ENCODE data around the gene FIGNL1.

Gene FIGNL1, protein sequence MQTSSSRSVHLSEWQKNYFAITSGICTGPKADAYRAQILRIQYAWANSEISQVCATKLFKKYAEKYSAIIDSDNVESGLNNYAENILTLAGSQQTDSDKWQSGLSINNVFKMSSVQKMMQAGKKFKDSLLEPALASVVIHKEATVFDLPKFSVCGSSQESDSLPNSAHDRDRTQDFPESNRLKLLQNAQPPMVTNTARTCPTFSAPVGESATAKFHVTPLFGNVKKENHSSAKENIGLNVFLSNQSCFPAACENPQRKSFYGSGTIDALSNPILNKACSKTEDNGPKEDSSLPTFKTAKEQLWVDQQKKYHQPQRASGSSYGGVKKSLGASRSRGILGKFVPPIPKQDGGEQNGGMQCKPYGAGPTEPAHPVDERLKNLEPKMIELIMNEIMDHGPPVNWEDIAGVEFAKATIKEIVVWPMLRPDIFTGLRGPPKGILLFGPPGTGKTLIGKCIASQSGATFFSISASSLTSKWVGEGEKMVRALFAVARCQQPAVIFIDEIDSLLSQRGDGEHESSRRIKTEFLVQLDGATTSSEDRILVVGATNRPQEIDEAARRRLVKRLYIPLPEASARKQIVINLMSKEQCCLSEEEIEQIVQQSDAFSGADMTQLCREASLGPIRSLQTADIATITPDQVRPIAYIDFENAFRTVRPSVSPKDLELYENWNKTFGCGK

DNA sequence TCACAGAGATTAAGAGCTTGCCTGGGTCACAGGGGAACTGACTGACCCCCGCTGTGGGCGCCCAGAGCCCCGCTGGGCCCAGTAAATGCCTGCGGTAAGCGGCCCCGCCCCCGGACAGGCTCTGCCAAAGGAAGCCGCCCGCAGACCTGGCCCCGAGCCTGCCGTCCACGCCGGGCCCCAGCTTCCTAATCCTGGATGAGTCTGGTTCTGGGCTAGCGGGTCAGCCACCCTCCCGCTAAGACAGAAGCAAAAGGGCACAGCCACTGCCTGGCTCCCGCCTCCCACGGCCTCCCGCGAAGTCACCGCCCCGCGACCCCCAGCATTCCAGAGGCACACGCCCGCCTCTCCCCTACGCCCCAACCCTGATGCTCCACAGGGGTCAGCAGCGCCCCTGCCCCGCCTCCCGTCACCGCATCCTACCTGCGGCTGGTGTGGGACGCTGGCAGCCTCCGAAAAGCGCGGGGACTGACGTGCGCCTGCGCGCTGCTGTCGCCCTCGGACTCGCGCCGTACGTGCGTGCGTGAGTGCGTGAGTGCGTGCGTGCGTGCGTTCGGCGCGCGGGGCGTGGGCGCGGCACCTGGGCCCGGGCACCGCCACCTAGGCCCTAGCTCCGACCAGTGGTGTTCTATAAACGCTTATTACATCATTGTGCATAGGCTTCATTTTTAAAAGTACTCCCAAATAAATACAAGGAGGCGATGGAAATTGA lies at the start of gene FIGNL1:
Gene FIGNL1, minus strand, starts transcription at position 470 of the 709 bp plus-strand sequence. CDS start 3,063 bp downstream, outside the sequence.
- peak; percentile 62 for DNase-seq (ENCODE audit: low read depth)

DNA sequence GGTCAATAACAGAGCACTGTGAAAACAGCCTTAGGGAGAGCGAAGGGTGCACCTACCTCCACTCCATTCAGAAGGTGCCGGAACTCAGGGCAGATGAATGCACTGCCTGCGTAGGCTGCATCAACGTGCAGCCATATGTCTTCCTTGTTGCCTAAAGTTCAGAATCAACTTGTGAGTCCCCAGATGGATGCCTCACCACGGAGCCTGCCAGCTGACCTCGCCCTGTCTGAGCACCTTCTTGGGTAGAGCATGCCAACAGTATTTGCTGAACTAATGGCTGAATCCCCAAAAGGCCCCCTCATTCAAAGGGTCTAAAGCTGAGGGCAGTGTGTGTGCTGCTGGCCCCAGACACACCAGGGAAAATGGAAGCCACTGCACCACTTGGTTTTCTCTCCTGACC lies 48.9 kb upstream of the FIGNL1 start:
- no peak for DNase-seq (ENCODE audit: low read depth)

DNA sequence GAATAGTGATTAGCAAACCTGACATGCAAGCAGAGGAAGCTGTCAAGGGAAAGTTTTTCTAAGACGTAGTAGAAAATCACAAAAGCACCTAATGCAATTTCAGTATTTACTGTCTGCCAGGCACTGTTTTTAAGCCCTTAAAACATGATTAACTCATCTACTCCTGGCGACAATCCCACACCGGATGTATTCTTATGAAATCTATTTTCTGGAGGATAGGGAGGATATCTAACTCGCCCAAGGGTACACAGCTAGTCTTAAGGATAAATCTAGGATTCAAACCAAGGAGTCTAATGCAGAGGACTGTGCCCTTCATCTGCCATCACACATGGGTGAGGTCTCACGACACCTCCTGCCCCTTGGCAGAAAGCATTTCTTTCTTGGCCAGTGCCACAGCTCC lies 47.8 kb upstream of the FIGNL1 start:
- DNase-seq (ENCODE audit: low read depth), result no peak

DNA sequence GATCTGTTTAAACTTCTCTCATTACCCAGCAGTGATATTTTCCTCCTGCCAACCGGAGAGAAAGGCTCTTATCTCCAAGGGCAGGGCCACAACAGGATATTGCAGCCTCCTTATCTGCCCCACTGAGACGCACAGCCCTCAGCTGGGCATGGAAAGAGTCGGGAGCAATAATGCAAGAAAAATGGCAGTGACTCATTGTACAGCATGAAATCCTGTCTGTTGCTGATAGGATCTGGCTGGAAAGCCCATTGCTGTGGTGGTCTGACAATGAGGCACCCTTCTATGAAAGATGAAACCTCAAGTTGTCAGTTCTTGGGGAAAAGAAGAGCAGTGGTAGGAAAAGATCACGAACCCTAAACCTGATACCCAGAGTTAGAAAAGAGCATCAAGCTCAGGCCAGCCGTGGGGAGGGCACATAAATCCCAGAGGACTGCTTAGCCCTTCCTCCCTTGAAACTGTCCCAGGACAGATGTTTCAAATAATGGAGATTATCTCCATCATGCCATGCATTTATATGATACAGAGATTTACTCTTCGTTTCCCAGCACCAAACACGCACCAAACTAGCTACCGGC lies 47.0 kb upstream of the FIGNL1 start:
- no peak for DNase-seq (ENCODE audit: low read depth)

DNA sequence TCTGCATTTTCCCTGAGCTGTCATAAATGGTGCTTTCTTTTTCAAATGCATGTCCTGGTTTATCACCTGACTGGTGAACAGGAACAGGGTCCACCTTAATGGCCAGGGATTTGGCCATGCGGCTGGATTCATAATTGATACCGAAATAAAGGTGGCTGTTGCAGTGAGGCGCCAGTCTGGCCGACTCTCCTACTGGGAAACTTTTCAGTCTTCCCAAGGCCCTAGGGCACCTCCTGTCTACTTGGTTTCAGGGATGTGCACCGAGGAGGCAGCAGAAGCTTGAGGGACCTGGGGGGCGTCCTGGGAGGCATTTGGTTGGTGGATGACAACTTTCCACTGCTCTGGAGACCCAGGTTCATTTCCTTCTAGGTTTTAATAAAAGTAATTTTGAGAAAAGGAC lies 46.4 kb upstream of the FIGNL1 start:
- no peak for DNase-seq (ENCODE audit: low read depth)

DNA sequence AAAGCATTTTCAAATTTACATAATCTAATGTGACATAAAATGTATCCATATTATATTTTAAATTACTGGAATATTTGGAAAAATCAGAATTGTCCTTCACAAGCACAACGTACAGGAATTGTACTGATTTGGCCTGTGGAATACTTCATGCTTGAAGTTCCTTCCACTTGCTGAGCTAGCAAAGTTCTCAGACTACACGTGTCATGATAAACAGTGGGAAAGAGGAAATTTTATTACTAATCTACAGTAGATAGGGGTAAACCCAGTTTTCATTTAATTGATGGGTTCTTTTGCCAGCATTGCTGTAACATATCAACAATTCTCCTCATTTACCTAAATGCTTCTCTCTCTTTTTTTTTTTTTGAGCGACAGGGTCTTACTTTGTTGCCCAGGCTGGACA lies 45.6 kb upstream of the FIGNL1 start:
- no peak for DNase-seq (ENCODE audit: low read depth)

DNA sequence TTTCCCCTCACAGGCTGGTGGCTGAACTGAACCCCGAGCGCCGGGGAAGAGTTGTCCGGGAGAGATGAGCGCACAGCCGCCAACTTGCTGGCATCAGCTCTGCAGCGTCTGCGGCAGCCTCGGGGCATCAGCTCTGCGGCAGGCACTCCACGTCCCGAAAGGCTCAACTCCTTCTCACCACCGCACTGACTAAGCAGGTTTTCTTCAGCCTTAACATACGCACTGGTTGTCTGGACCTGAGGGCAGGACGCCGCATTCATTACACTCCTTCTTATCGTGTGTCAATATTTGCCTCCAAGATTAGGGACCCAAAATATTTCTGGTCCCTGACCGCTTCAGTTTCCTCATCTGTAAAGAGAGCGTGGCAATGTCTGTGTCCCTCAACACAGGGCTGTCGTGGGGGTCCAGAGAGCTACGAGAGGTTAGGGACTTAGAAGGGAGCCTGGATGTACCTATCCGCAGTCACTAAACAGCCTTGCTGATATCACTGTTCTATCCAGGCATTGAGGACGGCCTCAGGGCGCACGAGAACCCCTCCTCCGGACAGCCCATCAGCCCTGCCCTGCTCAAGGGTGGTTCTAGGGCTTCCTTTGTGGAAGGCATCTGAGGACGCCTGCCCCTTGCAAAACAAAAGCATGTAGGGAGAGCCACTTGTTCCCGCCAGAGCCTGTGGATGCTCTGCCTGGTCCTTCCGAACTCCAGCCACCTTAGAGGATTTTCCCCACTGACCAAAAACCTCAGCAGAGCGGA lies 42.8 kb upstream of the FIGNL1 start:
- DNase-seq (ENCODE audit: low read depth), result no peak

DNA sequence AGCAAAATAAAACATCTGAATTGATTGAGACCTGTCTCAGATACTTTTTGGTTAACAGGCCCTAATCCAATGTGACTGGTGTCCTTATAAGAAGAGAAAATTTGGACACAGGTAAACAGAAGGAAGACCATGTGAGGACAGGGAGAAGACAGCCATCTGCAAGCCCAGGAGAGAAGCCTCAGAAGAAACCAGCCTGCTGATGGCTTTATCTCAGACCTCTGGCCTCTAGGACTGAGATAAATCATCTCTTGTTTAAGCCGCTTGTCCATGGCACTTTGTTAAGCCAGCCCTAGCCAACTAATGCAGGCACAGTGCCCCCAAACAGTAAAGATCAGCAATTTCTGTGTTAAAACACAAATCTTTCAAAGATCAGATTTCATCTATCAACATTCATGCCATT lies 41.8 kb upstream of the FIGNL1 start:
- no peak for DNase-seq (ENCODE audit: low read depth)

DNA sequence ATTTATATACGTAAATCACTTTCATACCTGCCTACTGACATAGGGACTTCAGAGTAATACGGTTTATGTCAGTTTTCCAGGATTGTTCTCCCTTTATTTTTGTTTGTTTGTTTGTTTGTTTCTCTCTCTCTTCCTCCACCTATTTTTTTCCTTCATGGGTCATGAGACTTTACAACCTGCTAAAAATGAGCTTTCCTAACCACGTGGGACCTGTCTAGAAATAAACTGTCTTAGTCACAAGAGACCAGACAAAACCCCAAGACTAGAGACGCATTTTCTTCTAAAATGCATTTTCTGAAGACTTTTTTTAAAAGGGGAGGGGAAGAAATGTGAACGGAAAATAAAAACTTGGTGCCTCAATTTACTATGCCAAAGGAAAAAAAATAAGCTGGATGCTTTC lies 41.1 kb upstream of the FIGNL1 start:
- DNase-seq (ENCODE audit: low read depth), result no peak

DNA sequence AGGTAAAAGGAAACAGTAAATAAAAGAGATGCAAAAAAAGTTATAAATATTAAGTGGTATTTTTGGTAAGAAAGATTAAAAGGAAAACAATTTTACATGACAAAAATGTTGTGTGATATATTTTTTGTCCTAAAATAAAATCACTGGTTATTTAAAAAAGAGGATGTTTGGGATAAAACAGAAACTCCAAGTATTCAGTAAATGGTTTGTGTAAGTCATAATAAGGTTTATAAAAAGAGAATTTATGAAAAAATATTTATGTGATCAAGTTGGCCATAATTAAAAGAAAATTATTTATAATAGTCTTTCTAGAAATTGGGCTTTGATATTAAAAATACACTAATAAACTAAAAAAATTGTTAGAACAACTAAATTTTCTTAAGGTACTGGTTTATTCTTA lies 38.2 kb upstream of the FIGNL1 start:
- no peak for DNase-seq (ENCODE audit: low read depth)

DNA sequence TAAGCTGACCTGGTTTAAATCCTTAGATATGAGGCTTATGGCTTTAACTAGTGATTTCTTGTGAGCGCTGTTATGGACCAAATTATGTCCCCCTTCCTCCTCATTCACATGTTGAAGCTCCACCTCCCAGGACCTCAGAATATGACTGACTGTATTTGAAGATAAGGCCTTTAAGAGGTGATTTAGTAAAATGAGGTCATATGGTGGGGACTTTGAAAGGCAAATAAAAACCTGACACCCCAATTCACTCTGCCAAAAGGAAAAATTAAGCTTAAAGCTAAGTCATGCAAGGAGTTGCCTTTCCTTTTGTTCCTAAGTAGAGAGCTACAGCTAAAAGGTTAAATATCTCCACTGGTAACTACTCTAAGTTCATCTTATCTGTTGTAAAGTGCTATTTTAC lies 36.4 kb upstream of the FIGNL1 start:
- no peak for DNase-seq (ENCODE audit: low read depth)

DNA sequence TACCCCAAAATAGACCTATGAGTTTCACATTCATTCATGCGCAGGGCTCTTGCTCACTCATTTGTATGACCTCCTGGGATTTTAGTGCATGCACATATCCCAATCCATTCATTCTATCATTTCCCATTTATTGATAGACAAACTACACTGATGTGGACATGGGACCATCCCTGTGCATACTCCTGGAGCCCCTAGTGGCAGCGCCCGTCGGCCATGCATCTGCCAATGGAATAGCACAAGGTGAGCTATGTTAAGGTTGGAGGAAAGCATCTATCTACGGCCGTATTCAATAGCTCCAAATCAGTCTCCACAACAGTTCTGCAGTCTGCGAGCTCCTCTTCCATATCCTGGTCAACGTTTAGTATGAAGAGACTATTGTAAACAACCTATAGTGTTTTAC lies 31.7 kb upstream of the FIGNL1 start:
- no peak for DNase-seq (ENCODE audit: low read depth)

DNA sequence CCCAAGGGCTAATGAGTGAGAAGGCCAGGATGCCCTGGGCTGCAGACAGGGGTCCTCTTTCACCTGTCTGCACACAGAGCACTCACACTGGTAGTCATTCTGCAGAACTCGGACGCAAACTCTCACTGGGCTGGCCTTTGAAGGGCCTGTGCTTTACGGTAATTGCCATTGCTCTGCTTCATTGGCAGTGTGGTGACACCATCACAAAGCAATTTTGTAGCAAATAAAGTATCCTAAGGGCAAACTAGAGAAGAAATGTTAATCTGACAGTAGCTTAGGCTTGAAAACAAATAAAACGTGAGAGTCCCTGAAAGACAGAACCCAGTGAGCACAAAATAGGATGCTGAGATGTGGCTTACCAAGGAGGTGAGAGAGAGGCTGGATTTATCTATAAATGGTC lies 30.6 kb upstream of the FIGNL1 start:
- DNase-seq (ENCODE audit: low read depth), result no peak

DNA sequence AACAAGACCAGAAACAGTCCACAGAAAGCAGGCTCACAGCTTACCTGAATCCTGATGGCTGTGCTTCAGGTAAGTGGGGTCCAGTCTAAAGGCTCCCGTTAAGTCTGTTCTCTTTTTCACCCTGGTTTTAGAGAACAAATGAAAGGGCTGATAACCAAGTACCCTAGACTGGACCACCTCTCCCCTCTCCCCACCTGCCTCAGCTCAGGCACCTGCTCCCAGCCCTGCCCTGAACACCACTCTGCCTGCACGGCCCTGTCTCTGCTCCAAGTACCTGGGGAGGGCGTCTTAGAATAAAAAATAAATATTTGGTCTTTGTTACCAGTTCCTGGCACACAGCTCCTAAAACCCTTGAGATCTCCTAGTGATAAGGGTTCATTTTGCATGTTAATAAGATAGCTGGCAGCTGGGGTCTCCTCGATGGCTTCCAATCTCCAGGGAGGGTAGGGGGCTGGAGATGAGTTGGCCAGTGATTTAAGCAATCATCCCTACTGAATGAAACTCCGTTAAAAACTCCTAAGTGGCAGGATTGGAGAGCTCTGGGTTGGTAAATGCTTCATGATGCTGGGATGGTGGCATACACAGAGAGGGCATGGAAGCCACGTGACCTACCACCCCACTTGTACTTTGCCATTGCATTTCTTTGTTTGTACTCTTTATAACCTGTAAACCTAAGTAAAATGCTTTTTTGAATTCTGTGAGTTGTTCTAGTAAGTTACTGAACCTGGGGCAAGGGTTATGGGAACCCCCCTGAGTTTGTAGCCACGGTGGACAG lies 29.8 kb upstream of the FIGNL1 start:
- no peak for DNase-seq (ENCODE audit: low read depth)

DNA sequence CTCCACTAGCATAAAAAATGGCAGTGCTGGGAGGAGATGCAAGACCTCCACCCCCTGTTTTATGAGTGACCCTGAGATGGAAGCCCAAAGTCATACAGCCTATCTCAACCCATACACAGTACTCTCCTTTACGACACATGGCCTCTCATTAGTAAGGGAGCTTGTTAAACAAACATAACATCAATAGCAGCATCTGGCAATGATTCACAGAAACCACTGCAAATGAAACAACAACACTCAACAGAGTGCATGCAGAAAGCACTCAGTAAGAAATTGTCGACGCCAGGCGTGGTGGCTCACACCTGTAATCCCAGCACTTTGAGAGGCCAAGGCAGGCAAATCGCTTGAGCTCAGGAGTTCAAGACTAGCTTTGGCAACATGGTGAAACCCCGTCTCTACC lies 27.5 kb upstream of the FIGNL1 start:
- no peak for DNase-seq (ENCODE audit: low read depth)

DNA sequence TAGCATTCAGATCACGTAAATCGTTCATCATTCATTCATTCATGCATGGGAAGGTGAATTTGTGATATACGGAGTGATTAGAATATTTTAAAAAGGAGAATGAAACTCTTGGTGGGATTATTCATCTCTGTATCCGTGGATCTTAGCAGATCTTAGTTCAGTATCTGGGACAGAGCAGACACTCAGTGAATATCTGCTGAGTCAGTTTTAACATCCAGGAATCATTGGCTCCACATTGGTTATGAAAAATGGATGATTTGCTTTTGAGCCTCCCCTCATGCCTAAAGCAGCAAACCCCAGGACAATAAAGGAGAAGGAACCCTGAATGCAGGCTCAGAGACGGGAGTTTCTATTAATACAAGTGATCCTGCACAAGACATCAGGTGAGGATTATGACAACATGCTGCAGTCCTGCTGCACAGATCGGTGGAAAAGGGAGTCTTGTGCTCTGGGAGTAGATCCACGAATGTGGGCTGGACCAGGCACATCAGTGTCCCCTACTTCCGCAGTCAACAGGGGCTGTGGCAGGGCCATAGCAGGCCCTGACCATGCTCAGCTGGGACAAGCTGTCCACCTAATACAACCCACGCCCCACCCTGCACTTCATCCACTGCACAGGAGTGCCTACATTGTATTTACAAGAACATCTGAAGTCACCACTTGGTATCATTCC lies 26.9 kb upstream of the FIGNL1 start:
- DNase-seq (ENCODE audit: low read depth), result no peak

DNA sequence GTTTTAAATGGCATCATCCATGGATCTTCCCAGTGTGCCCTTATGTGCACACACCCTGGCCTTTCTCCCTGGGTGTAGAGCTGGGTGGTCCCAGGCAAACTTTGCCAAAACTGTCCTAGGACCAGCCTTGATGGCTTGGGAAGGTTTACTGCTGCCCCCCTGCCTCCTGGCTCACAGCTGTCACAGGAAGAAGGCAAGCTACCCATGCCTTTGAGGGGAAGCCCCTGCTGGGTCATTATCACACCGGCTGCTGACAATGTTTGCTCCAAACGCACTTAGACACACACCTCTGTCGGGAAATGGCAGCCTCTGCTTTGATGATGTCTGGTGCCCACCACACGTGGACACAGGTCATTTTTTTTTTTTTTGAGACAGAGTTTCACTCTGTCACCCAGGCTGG lies 25.2 kb upstream of the FIGNL1 start:
- no peak for DNase-seq (ENCODE audit: low read depth)

DNA sequence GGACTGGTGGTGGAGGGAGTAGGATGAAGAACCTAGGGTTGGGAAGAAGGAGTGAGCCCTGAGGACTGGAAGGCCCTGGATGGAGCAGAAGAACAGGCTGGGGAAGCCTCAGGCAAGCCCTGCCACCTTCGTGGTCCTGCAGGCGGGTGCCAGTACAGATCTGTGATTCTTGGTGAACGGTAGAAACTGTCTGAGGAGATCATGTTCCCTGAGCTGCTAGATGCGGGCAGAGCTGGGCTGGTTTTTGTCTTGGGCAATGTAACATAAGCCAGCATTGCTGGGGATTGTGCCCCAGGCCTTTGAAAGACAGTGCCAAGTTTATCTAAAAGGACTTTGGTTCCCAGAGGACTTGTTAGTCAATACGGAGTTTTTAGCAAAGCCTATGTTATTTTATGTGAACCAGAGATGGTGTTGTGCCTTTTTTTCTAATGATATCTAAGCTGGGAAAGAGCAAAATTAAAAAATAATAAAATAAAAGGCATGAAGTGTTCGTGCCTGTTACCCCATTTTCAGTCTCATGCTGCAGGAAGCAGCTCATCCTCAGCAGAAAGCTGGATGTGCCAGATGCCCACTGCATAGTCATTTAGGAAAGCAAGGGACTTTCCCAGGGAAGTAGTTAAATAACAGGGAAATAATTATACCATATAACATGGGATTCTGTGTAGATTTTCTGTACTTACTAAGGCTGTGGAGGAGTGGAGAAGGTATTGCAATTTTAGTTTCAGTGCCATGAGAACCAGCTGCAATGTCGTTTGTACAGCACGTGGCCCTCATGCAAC lies 24.4 kb upstream of the FIGNL1 start:
- DNase-seq (ENCODE audit: low read depth), result no peak

DNA sequence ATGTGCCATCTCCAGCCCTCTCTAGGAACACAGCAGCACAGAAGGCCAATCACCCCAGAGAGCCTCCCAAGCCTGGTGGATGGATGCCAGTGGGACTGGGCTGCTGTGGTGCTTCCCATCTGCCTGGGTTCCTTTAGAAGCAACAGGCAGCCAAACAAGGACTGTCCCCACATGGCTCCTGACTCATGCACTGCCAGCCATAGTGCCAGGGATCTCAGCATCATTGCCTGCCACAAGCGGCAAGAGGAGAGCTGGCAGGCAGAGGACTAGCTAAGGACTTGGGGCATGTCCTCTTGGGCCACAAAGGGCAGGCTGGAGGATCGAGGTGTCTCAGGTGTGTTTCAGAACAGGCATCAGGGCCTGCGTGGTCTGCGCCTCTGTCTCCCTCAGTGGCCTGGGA lies 23.4 kb upstream of the FIGNL1 start:
- DNase-seq (ENCODE audit: low read depth), result no peak

DNA sequence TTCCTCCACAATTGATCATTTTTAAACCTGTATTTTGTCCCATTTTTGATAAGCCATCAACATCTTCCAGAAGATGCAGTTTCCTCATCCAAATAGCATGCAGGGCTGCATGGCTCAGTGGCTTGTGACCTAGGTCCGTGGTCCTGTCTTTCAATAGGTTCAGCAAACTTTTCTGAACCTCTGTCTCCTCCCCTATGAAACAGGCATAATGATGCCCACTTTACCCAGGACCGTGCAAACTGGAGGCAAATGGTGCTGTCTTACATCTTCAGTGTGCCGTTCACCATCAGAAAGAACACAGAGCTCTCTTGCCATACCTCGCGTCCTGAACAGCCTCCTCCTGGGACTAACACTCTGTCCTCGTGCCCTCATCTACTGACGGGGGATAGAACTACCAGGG lies 22.3 kb upstream of the FIGNL1 start:
- DNase-seq (ENCODE audit: low read depth), result no peak
